Stimulated activated effector memory CD8-positive, alpha-beta T cell treated with anti-CD3 and anti-CD28 coated beads, Interleukin-12 subunit alpha, Interleukin-12 subunit beta, amount 100 ng/mL, for 72 hours (primary cell): ENCODE measurements around the gene ZG16.
A peak's percentile ranks its signal among the peaks of the same experiment; 100 is the strongest.
"Not testable (repeated sequence)": the region's sequence is repeated elsewhere in the genome, so short reads cannot be mapped to it uniquely, and the experiment has no call there.

Source experiments
- ATAC-seq: fragments of 150-1000 bp; cut with Tn5 transposase; 2 replicates; pipeline ENCODE4 v1.10.0; 2021
- DNase-seq, 2 donors: peaks; one replicate each; pipeline ENCODE4 v3.0.0; 2021 to 2022; ENCODE audit warnings: low spot score in 2 of 2
- H3K27ac Mint-ChIP-seq: one replicate; pipeline ENCODE4 v1.8.0; 2022; ENCODE audit warnings: mild to moderate bottlenecking, mixed read lengths
- H3K36me3 Mint-ChIP-seq: one replicate; pipeline ENCODE4 v1.8.0; 2022; ENCODE audit warnings: mild to moderate bottlenecking, mixed read lengths
- H3K4me1 Mint-ChIP-seq: one replicate; pipeline ENCODE4 v1.8.0; 2022; ENCODE audit warnings: mixed read lengths
- H3K4me3 Mint-ChIP-seq: one replicate; pipeline ENCODE4 v1.8.0; 2022; ENCODE audit warnings: mild to moderate bottlenecking, mixed read lengths
- H3K9me3 Mint-ChIP-seq: one replicate; pipeline ENCODE4 v1.8.0; 2022; ENCODE audit warnings: mixed read lengths

ZG16 gene

DNA sequence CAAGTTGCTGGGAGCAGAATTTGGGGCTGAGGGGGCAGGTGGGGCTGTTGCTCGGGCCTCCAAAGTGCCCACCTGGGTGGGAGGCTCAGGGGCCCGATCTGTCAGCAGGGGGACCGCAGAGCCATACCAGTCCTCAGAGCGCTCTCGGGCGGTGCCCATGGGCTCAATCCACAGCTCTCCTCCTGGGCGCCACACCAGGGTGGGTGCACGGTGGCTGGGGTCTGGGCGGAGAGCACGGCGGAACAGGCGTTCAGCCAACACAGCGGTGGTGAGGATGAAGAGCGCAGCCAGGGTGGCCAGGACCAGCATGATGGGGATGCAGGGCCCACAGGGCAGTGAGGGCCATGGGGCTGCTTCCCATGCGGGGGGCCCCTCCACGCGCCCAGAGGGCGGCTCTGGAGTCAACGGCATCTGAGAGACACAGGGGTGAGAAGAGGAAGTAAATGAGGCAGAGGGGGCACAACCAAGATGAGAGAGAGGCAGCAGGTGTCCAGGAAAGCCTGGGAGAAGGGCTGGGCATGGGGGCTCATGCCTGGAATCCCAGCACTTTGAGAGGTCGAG, 33.4 kb upstream of the ZG16 start:
- Mint-ChIP-seq H3K4me1 (peaks cover 63% of the 10 kb centered on the region), H3K9me3 (no peaks in the 10 kb centered on the region), H3K27ac (peak overlapping the region; percentile 100), H3K4me3 (peak overlapping the region; percentile 98), H3K36me3 (peaks cover 57% of the 10 kb centered on the region)
- ATAC-seq (no peak), DNase-seq (peak; percentile 12 to 65)

DNA sequence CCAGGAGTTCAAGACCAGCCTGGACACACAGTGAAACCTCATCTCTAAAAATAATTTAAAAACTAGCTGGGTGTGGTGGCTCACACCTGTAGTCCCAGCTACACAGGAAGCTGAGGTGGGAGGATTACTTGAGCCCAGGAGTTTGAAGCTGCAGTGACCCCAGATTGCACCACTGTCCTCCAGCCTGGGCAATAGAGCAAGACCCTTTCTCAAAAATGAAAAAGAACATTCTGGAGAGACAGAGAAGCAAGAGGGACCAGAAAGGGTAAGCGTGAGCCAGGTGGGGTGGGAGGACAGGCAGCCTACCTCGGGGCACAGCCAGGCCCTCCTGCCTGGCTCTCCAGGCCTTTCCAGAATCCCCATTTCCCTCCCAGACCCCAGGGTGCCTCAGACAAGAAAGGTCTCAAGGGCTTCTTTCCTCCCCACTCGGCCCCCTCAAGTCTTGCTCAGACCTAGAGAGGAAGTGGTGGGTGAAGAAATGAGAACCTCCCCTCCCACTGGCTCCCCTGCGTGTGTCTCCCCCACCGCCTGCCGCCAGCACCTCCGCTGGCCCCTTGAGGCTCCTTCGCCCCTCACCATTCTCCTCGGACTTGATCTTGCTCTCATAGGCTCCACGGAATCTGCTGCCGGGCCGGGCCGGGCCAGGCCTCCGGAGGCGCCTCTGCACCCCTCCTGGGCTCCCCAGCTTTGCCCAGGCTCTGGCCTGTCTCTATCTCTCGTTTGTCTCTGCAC, 32.8 kb upstream of the ZG16 start:
- Mint-ChIP-seq H3K4me1 (peaks cover 57% of the 10 kb centered on the region), H3K36me3 (peaks cover 57% of the 10 kb centered on the region), H3K9me3 (no peaks in the 10 kb centered on the region), H3K4me3 (peak overlapping the region; percentile 98), H3K27ac (peak overlapping the region; percentile 100)
- ATAC-seq: peak; percentile 85
- DNase-seq: peak; percentile 44 to 86

- DNase-seq: peak; percentile 74 to 95
- peak; percentile 92 for ATAC-seq
- Mint-ChIP-seq H3K27ac (peak within 1 kb of the TSS; percentile 100), H3K4me1 (peaks cover 51% of the 10 kb centered on the region), H3K9me3 (no peaks in the 10 kb centered on the region), H3K36me3 (peaks cover 57% of the 10 kb centered on the region), H3K4me3 (peak within 1 kb of the TSS; percentile 98)
Measured at GRCh38 chr16:29745853-29746345, 32.2 kb upstream of the ZG16 start, which contains the start of gene C16orf54. C16orf54 (minus strand) TSS chr16:29745990; CDS start chr16:29744951, 1,039 bp downstream.

GRCh38 chr16:29746518-29746917, 31.5 kb upstream of the ZG16 start:
- H3K4me3 Mint-ChIP-seq: peak overlapping the region; percentile 98
- H3K4me1 Mint-ChIP-seq: peaks cover 44% of the 10 kb centered on the region
- peaks cover 53% of the 10 kb centered on the region for H3K36me3 Mint-ChIP-seq
- DNase-seq: peak; percentile 12 to 58
- H3K27ac Mint-ChIP-seq: peak overlapping the region; percentile 100
- not testable (repeated sequence) for ATAC-seq, H3K9me3 Mint-ChIP-seq

DNA sequence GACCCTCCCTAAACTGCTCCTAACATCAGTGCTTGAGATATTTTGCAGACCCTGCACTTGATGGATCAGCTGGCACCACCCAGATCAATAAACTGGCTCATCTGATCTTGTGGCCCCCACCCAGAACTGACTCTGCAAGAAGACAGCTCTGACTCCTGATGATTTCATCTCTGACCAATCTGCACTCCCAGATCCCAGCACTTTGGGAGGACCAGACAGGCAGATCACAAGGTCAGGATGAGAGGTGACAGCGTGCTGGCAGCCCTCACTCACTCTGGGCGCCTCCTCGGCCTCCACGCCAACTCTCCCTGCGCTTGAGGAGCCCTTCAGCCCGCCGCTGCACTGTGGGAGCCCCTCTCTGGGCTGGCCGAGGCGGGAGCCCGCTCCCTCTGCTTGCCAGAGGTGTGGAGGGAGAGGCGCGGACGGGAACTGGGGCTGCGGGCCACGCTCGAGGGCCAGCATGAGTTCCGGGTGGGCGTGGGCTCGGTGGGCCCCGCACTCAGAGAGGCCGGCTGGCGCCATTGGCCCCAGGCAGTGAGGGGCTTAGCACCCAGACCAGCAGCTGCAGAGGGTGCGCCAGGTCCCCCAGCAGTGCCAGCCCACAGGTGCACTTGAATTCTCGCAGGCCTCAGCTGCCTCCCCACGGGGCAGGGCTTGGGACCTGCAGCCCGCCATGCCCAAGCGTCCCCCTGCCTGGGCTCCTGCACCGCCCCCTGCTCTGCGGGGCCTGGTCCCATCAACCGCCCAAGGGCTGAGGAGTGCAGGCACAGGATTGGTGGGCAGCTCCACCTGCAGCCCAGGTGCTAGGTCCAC, 29.9 kb upstream of the ZG16 start:
- Mint-ChIP-seq H3K27ac (no peak overlapping the region), H3K4me3 (no peak overlapping the region), H3K4me1 (peaks cover 38% of the 10 kb centered on the region), H3K36me3 (peaks cover 37% of the 10 kb centered on the region), H3K9me3 (no peaks in the 10 kb centered on the region)
- no peak for ATAC-seq
- no peak for DNase-seq

DNA sequence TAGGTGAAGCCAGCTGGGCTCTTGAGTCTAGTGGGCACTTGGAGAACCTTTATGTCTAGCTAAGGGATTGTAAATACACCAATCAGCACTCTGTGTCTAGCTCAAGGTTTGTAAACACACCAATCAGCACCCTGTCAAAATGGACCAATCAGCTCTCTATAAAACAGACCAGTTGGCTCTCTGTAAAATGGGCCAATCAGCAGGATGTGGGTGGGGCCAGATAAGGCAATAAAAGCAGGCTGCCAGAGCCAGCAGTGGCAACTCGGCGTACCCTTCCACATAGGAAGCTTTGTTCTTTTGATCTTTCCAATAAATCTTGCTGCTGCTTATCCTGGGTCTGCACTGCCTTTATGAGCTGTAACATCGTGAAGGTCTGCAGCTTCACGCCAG, 29.3 kb upstream of the ZG16 start:
- H3K4me3 Mint-ChIP-seq, DNase-seq, ATAC-seq, H3K27ac Mint-ChIP-seq, H3K9me3 Mint-ChIP-seq: not testable (repeated sequence)
- Mint-ChIP-seq H3K36me3 (peaks cover 31% of the 10 kb centered on the region), H3K4me1 (peaks cover 32% of the 10 kb centered on the region)

- DNase-seq (no peak), ATAC-seq (no peak)
- no peaks in the 10 kb centered on the region for H3K9me3 Mint-ChIP-seq
- H3K4me1 Mint-ChIP-seq: no peaks in the 10 kb centered on the region
- no peaks in the 10 kb centered on the region for H3K36me3 Mint-ChIP-seq
- H3K27ac Mint-ChIP-seq: no peak overlapping the region
- no peak overlapping the region for H3K4me3 Mint-ChIP-seq
Measured at GRCh38 chr16:29753516-29753915, 24.5 kb upstream of the ZG16 start.

DNA sequence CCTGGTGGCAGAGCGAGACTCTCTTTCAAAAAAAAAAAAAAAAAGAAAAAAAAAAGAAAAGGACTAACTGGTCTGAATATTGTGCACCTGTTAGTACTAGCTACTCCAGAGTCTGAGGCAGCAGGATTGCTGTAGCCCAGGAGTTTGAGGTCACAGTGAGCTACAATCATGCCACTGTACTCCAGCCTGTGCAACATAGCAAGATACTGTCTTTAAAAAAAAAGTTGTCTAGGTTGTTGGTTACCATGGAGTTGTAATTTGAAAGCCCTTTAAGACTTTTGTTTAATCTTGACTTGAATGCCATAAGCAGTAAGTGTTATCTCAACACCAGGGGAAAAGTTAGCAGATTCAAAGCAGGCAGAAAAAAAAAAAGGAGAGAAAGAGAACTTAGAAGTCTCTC, 21.4 kb upstream of the ZG16 start:
- Mint-ChIP-seq H3K4me1 (no peaks in the 10 kb centered on the region), H3K4me3 (no peak overlapping the region), H3K36me3 (no peaks in the 10 kb centered on the region), H3K27ac (no peak overlapping the region), H3K9me3 (no peaks in the 10 kb centered on the region)
- DNase-seq (no peak), ATAC-seq (no peak)

DNA sequence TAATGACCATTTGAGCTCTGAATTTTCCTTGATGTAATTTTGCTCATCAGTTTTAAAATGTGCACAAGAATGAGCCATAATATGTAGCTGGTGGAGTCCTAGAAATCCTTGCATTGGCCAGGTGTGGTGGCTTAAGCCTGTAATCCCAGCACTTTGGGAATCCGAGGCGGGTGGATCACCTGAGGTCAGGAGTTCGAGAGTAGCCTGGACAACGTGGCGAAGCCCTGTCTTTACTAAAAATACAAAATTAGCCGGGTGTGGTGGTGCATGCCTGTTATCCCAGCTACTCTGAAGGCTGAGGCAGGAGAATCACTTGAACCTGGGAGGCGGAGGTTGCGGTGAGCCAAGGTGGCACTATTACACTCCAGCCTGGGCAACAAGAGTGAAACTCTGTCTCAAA, 21.0 kb upstream of the ZG16 start:
- H3K9me3 Mint-ChIP-seq, ATAC-seq, DNase-seq, H3K4me3 Mint-ChIP-seq, H3K36me3 Mint-ChIP-seq, H3K4me1 Mint-ChIP-seq, H3K27ac Mint-ChIP-seq: not testable (repeated sequence)

DNA sequence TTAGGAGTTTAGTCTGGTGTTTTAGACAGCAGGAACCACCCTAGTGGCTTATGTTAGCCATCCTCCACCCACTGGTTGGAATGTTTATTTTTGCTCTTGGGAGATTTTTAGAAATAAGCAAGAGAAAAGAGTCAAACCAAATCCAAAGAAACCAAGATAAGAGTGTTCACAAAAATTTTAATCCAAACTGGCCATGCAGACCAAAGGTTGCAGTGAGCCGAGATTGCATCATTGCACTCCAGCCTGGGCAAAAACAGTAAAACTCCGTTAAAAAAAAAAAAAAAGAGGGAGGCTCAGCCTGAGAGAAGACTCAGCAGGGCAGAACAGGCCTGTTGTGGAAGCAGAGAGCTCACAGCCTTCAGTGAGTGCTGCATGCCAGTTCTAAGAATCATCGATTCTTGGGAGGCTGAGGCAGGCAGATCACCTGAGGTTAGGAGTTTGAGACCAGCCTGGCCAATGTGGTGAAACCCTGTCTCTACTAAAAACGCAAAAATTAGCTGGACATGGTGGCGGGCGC, 20.0 kb upstream of the ZG16 start:
- DNase-seq (no peak), ATAC-seq (no peak)
- Mint-ChIP-seq H3K27ac (peak overlapping the region; percentile 75), H3K4me3 (no peak overlapping the region), H3K9me3 (no peaks in the 10 kb centered on the region), H3K4me1 (peaks cover 2% of the 10 kb centered on the region), H3K36me3 (no peaks in the 10 kb centered on the region)

DNA sequence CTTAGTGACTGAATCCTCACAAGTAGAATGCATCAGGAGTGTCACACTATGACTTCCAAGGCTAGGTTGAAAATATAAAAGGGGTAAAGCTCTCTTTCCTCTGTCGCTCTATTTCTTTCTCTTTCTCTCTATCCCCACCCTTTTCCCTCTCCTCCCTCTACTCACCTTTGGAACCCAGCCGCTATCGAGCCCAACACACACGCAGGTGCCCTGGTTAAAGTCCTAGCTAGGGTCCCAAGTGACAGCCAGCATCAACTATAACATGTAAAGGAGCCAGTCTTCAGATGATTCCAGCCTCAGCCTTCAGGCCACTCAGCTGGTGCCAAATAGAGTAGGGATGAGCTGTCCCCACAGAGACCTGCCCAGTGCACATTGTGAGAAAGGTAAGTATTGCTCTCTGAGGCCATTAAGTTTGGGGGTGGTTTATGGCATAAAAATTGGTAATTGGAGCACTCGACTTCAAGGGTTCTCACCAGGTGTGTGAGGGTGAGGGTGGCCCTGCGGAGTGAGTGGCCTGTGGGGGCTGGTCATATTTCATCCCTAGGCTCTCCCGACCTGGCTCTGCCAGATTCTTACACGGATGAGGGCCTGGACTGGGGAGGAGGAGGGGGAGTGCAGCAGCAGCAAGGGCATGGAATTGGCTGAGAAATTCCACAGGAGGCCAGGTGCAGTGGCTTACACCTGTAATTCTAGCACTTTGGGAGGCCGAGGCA, 17.3 kb upstream of the ZG16 start:
- Mint-ChIP-seq H3K4me3 (no peak overlapping the region), H3K9me3 (no peaks in the 10 kb centered on the region), H3K36me3 (no peaks in the 10 kb centered on the region), H3K27ac (no peak overlapping the region), H3K4me1 (peaks cover 13% of the 10 kb centered on the region)
- ATAC-seq (no peak), DNase-seq (no peak)

GRCh38 chr16:29761280-29761651, 16.8 kb upstream of the ZG16 start:
- peaks cover 13% of the 10 kb centered on the region for H3K4me1 Mint-ChIP-seq
- not testable (repeated sequence) for DNase-seq, H3K27ac Mint-ChIP-seq, H3K36me3 Mint-ChIP-seq, H3K4me3 Mint-ChIP-seq, ATAC-seq, H3K9me3 Mint-ChIP-seq

DNA sequence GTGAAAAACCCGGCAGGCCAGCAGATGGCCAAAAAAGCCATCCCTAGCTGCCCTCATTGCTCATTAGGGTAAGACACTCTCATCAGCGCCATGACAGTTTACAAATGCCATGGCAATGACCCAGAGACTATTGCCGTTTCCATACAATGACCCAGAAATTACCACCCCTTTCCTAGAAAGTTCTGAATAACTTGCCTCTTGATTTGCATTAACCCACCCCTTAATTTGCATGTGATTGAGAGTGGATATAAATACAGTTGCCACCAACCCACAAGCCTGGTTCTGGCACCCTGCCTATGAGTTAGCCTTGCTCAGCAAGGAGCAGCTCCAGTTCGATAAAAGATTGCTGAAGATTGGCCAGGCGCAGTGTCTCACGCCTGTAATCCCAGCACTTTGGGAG, 16.2 kb upstream of the ZG16 start:
- DNase-seq (no peak), ATAC-seq (no peak)
- no peak overlapping the region for H3K4me3 Mint-ChIP-seq
- H3K4me1 Mint-ChIP-seq: peaks cover 13% of the 10 kb centered on the region
- H3K9me3 Mint-ChIP-seq: no peaks in the 10 kb centered on the region
- H3K27ac Mint-ChIP-seq: no peak overlapping the region
- H3K36me3 Mint-ChIP-seq: no peaks in the 10 kb centered on the region

DNA sequence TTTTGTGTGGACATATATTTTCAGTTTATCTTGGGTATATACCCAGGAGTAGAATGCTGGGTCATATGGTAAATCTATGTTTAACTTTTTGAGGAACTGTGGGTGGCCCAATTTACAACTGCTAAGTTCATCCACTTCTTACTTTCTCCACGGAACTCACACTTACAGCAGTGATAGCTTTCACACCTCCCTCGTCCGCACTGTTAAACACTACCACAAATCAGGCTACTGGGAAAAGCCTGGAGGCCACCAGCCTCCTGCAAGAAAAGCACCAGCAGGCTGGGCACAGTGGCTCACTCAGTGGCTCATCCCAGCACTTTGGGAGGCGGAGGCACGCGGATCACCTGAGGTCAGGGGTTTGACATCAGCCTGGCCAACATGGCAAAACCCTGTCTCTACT, 14.7 kb upstream of the ZG16 start:
- H3K27ac Mint-ChIP-seq: no peak overlapping the region
- DNase-seq (no peak), ATAC-seq (no peak)
- H3K9me3 Mint-ChIP-seq: no peaks in the 10 kb centered on the region
- H3K4me3 Mint-ChIP-seq: no peak overlapping the region
- no peaks in the 10 kb centered on the region for H3K36me3 Mint-ChIP-seq
- H3K4me1 Mint-ChIP-seq: peaks cover 13% of the 10 kb centered on the region
